ENCODE measurements around the gene ADM. TPM values are rescaled to one million over a fixed set of nuclear protein-coding genes. Genes with fewer than 3 reads are reported as not detected.

Gene ADM
- total RNA-seq, 1 donor from 2014 or later = 137 TPM

DNA sequence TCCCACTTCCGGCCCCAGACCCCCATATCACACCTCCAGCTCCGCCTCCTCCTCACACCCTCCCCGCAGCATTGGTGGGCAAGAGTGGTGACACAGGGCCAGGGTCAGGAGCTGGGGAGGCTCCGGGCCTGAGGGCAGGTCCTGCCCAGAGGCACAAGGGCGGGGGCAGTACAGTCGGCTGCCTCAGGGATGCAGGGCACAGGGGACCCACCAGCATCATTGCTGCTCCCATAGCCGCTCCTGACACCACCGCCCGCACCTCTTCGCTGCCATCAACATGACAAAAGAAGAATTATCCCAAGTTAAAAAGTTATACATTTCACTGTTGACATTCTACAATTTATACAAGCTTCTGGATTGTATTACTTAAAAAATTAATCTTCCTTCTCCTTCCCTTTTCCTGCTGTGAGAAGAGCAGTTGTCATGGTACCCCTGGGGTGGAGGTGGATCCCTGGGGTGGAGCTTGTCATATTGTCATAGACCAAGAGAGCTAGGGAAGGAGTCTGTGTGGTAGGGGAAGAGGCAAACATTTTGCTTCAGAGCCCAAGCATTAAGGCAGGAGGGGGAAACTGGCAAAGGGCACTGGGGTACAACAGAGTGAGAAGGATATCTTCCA is 15.0 kb upstream of the ADM start:
- DNase-seq (ENCODE audit: low read depth in 2 of 2) = no peak

DNA sequence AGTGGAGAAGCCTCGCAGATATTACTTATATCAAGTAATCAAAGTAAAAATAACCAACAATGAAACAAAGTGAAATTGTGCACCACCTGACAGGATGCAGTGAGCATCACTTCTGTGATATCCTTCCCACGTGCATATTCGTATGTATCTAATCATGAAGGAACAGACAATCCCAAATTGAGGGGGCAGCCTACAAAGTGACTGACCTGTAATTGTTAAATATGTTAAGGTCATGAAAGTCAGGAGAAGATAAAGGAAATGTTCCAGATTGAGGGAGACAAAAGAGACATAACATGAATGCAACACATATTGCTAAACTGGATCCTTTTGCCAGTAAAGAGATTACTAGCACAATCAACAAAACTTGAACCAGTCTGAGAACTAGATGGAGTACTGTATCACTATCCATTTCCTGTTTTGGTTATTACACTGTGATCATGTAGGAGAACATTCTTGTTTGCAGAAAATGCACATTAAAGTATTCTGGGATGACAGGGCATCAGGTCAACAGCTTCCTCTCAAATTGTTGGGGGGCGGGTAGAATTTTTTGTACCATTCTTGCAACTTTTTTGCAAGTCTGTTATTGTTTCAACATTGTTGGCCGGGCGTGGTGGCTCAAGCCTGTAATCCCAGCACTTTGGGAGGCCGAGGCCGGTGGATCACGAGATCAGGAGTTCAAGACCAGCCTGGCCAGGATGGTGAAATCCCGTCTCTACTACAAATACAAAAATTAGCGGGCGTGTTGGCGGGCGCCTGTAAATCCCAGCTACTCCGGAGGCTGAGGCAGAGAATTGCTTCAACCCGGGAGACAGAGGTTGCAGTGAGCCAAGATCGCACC is 12.9 kb upstream of the ADM start:
- peak; percentile 77 to 90 for DNase-seq (ENCODE audit: low read depth in 2 of 2)

- DNase-seq (ENCODE audit: low read depth in 2 of 2) = peak; percentile 85 to 93
These were observed 11.2 kb upstream of the ADM start, which contains the start of gene SBF2 for GRCh38 chr11:10293423-10294289. TSS of gene SBF2 (minus strand) at chr11:10294219. CDS start at chr11:10294069, 150 bp downstream.

DNA sequence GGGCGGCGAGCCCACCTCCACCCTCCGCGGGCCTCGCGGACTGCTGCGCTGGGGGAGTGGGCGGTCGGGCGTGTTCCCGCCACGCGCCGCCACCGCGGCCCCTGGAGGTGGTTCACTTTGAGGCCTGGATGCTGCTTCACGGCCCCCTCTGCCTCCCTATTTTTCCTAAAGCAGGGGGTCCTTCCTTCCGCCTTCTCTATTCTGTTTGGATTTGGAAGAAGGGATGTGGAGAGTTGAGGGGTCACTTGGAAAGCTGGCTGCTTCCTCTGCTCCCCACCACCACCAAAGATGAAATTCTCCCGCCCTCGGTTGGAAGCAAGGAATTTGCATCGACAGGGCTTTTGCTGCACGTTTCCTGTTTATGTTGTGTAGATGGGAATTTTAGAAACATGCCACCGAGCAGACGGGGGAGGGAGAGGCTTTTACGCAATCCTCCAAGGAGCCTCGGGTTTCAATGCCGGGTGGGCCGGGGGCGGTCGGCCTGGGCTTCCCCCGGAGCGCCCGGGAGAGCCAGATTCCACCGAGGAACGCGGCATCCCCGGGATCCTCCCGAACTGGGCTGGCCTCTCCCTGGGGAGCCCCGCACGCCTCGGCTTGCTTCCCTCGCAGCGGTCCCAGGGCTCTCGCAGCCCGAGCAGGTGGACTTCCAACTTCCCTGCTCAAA is 10.5 kb upstream of the ADM start:
- DNase-seq (ENCODE audit: low read depth in 2 of 2) = peak; percentile 51 to 54

DNA sequence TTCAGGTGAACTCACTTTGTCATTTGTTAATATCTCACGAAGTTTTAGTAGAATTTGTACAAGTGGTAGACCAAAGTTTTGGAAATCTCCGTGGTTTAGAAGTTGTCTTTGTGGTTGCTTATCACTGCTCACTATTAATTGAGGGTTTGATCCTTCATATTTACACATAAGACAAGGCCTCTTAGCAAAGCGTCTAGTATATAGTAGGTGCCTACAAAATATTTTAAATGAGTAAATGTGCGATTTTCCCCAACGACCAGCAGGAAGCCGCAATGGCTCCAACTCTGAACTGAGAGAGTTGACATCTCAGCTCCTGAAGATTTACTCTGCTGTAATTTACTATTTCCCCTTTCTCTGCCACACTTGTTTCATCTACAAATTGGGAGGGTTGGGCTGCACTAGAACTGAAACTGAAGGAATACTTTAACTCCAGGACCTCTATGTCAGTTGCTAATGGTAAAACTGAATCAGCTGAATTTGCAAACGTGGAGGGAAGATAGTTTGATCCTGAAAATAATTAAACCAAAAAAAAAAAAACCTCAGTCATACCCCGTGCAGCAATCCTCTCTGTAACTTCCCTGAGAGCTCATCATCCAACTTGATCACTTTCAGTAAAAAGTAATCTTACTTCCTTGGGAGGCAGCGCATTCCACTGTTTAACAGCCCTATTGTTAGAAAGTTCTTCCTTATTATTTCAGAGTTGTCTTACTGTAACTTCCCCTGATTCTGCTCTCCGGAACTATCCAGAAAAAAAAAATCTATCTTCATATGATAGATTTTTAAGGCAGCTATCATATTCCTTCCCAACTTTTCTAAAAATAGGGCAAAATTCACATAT is 9.6 kb upstream of the ADM start:
- peak in 1 of 2 donors; percentile 31 for DNase-seq (ENCODE audit: low read depth in 2 of 2)

DNA sequence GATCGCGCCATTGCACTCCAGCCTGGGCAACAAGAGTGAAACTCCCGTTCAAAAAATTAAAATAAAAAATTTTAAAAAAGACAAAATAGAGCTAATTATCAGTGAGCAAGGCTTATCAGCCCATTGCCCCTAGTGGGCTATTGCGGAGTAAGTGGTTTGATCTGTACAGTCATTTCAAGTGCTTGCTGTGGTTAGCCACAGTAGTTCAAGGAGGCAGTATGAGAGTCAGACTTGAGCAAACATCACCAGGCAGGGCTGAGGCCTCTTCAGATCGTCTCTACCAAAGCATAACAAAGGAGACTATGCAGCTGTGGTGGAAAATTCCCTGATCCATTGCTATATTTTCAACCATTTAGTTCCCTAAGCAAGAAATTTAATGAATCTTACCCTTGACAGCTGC is 6.5 kb upstream of the ADM start:
- DNase-seq (ENCODE audit: low read depth in 2 of 2) = no peak

GRCh38 chr11:10301656-10302358 is 3.1 kb upstream of the ADM start:
- DNase-seq (ENCODE audit: low read depth in 2 of 2) = no peak

DNA sequence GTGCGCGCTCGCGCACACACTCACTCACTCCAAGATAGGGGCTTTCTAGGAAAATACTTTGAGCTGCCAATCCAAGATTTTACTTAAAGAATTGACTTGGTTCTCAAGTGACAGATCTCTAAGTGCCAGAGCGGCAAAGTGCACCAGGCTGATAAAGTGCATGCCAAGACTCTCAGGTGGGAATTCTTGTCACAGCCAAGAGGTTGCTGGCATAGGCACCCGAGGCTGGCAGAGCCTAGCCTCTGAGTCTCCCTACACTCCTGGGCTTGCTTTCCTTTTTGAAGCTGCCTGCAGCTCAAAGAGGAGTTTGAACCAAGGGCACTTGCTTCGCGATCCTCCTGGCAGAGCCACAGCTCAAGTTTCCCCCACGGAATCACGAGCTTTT is 2.5 kb upstream of the ADM start:
- no peak for DNase-seq (ENCODE audit: low read depth in 2 of 2)

- peak; percentile 65 to 70 for DNase-seq (ENCODE audit: low read depth in 2 of 2)
These were observed 1.9 kb upstream of the ADM start for GRCh38 chr11:10302744-10303557.

DNA sequence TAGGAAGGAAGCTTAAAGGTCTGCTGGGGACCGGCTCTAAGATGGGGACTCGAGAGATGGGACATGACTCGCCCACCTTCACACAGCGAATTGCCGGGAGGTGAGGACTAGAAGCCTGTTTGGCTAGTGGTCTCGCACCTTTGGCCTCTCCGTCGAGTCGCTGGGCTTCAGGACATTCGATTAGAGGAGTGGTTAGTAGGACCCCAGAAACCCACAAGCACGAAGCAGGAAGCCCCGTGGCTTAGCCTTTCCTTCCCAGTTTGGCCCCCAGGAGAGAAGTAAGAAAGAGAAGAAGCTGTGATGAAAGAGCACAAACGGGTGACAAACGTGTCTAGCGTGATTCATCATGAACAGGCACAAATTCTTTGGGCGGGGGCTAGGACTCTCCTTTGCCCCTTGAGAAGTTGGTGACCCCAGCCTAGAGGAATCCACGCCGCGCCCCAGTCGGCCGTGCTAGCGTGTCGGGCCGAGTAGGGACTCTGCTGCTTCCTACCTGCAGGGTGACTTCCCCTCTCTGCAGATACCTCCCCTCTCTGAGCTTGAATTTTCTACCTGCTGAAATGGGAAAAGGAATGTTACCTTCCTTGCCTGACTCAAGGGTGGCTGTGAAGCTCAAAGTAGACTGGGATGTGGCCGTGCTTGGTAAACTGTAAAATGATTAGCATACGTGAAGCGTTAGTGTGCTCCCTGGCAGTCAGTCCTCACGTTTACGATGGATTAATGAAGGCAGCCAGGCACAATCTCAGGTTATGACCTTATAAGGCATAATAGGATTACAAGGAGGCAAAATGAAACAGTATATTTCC is 1.1 kb upstream of the ADM start:
- peak in 1 of 2 donors; percentile 49 for DNase-seq (ENCODE audit: low read depth in 2 of 2)

GRCh38 chr11:10305262-10305963 is 540 bp downstream of the ADM start:
- DNase-seq (ENCODE audit: low read depth in 2 of 2) = peak in 1 of 2 donors; percentile 49

- peak in 1 of 2 donors; percentile 29 for DNase-seq (ENCODE audit: low read depth in 2 of 2)
These were observed 1.4 kb downstream of the ADM start for GRCh38 chr11:10305964-10306918.

GRCh38 chr11:10307022-10307399 is 2.1 kb downstream of the ADM start:
- no peak for DNase-seq (ENCODE audit: low read depth in 2 of 2)

- DNase-seq (ENCODE audit: low read depth in 2 of 2) = peak; percentile 76 to 94
These were observed 2.7 kb downstream of the ADM start for GRCh38 chr11:10307400-10308200.

- no peak for DNase-seq (ENCODE audit: low read depth in 2 of 2)
These were observed 3.5 kb downstream of the ADM start for GRCh38 chr11:10308201-10308954.
